Gastrocnemius medialis (tissue), 4 donors: ENCODE data around the gene RRAD.

Source experiments
- CTCF ChIP-seq, 5 experiments: fragments of 450-650 bp in 3 of 5; fragments of 200-600 bp in 2 of 5; sonication (generic) in 2 of 5; IDR thresholded peaks in 4 of 5; conservative IDR thresholded peaks in 1 of 5; 1 replicate in 4 of 5; 2 replicates in 1 of 5; pipeline ENCODE4 v1.5.1; 2016 to 2019; ENCODE audit warnings: antibody characterized with exemption in 5 of 5, mild to moderate bottlenecking in 3 of 5, moderate library complexity in 3 of 5
- POLR2A ChIP-seq, 2 donors: fragments of 450-650 bp; IDR thresholded peaks; one replicate each; pipeline ENCODE4 v1.6.1; 2017; ENCODE audit warnings: antibody characterized with exemption in 2 of 2, mild to moderate bottlenecking in 2 of 2, moderate library complexity in 2 of 2

DNA sequence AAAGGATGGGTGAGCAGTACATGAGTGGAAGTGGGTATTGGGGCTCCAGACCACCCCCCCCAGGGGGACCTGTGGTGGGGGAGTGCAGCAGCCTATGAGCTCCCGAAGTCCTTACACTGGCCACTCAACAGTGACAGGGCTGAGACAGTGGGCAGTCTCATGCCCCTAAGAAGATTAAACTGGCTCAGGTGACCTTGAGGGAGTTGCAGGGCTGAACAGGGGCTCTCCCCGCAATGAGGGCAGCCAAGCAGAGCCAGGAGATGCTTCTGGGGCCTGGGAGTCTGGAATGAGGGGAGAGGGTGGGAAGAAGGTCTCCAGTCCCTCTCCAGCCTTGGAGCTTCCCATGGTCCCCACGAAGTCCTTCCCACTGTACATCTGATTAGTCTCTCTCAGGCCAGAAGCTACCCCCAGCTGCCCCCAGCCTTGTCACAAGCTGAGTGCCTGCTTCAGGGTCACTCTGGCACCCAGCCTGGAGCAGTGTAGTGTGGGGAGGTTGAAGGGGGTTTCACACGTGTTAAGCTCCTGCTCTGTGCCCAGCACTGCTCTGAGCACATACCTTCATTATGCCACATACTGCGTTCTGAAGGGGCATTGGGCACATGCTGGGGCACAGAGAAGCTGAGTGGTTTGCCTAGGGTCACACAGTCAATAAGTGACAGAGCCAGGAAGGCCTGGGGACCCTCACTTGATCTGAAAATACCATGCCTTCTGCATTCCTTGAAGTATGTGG, 5.6 kb downstream of the RRAD start:
- no peak for TF ChIP-seq CTCF (IDR thresholded peaks at IDR 0.05 in 4 of 5, conservative IDR thresholded peaks at IDR 0.05 in 1 of 5)
- TF ChIP-seq POLR2A (IDR thresholded peaks at IDR 0.05), result peak; percentile 12 to 15
